HepG2 (cell line): ENCODE results near the gene ZBTB17. TPM values are rescaled to one million over a fixed set of nuclear protein-coding genes. Genes with fewer than 3 reads are reported as not detected.

ENCODE experiments used
- ATAC-seq: fragments of 200-7000 bp; cut with Tn5 transposase; 3 replicates; pipeline ENCODE4 v1.9.1; 2020; ENCODE audit warnings: mild to moderate bottlenecking, moderate library complexity
- BruUV-seq: library from RNA; stranded (reverse); fragments of 400-500 nt; replicated peaks from 2 replicates; lab custom pipeline; 2021; lab: Mats Ljungman, UMichigan
- CTCF ChIA-PET: fragments of 300-600 bp; formaldehyde crosslinking; extraction: SDS; loops from one replicate; lab custom pipeline; 2021; ENCODE audit warnings: low total read pairs, inconsistent platforms, low intra/inter-chr PET ratio; lab: Yijun Ruan, JAX
- POLR2A ChIA-PET: fragments of 350-600 bp; sonication (Branson Sonifier 250); formaldehyde crosslinking; loops from one replicate; lab custom pipeline; 2020; ENCODE audit warnings: antibody characterized with exemption, inconsistent platforms; lab: Yijun Ruan, JAX
- DNase-seq: peaks from one replicate; pipeline ENCODE4 v3.0.0-alpha.2; 2015; ENCODE audit warnings: low spot score
- FAIRE-seq: peaks from 3 replicates; lab custom pipeline; 2011; peaks lifted over from hg19 to GRCh38; lab: Jason Lieb, UNC
- H2AFZ ChIP-seq: one replicate; pipeline ENCODE4 v1.6.1; 2011; ENCODE audit warnings: low read length, inconsistent platforms
- H3K27ac ChIP-seq: fragments of 300-600 bp; 3 replicates; pipeline ENCODE4 v1.8.0; 2011; ENCODE audit warnings: mixed run types, mild to moderate bottlenecking, mixed read lengths, low read length, inconsistent platforms; ENCODE audit not compliant: insufficient read depth; ENCODE audit errors: extremely low read length
- H3K27me3 ChIP-seq, 2 experiments: fragments of 200-600 bp in 1 of 2; 2 replicates in 1 of 2; 3 replicates in 1 of 2; pipeline versions ENCODE4 v1.6.0 to v1.8.0; 2011; ENCODE audit warnings: low read length in 2 of 2, mild to moderate bottlenecking in 2 of 2, moderate library complexity in 2 of 2, inconsistent platforms in 1 of 2; ENCODE audit not compliant: insufficient read depth in 2 of 2, control insufficient read depth in 1 of 2
- H3K36me3 ChIP-seq, 2 experiments: fragments of 200-600 bp in 1 of 2; replicated peaks in 1 of 2; 2 replicates in 1 of 2; 3 replicates in 1 of 2; pipeline versions ENCODE4 v1.5.1 to v1.8.0; 2011; ENCODE audit warnings: low read length in 2 of 2, inconsistent platforms in 1 of 2; ENCODE audit not compliant: insufficient read depth in 2 of 2, control insufficient read depth in 1 of 2
- H3K4me1 ChIP-seq: 2 replicates; pipeline ENCODE4 v1.5.1; 2012; ENCODE audit warnings: low read length, inconsistent platforms; ENCODE audit not compliant: insufficient read depth
- H3K4me2 ChIP-seq: 2 replicates; pipeline ENCODE4 v1.6.0; 2011; ENCODE audit warnings: low read depth, low read length, inconsistent platforms
- H3K4me3 ChIP-seq, 3 experiments: fragments of 200-600 bp in 1 of 3; sonication (generic), shearing (Covaris generic) in 1 of 3; replicated peaks in 1 of 3; 2 replicates each; pipeline ENCODE4 v1.5.1; 2011 to 2016; ENCODE audit warnings: low read length in 3 of 3, inconsistent platforms in 2 of 3, low read depth in 2 of 3, mild to moderate bottlenecking in 2 of 3, control low read depth in 1 of 3, mixed read lengths in 1 of 3; ENCODE audit not compliant: insufficient read depth in 1 of 3
- H3K79me2 ChIP-seq: one replicate; pipeline ENCODE4 v1.6.1; 2011; ENCODE audit warnings: low read length, inconsistent platforms; ENCODE audit not compliant: insufficient read depth
- H3K9ac ChIP-seq: 2 replicates; pipeline ENCODE4 v1.6.0; 2011; ENCODE audit warnings: mild to moderate bottlenecking, low read depth, low read length, inconsistent platforms; ENCODE audit not compliant: insufficient read depth
- H3K9me3 ChIP-seq: 2 replicates; pipeline ENCODE4 v1.5.1; 2012; ENCODE audit warnings: mild to moderate bottlenecking, low read length
- H4K20me1 ChIP-seq: 2 replicates; pipeline ENCODE4 v1.6.0; 2011; ENCODE audit warnings: inconsistent platforms, mild to moderate bottlenecking, low read length, moderate library complexity; ENCODE audit not compliant: insufficient read depth
- BORCS8-MEF2B ChIP-seq: sonication (generic); formaldehyde crosslinking; IDR thresholded peaks from 2 replicates; pipeline ENCODE4 v1.8.0; 2022; ENCODE audit warnings: mild to moderate bottlenecking, missing genetic modification reagents
- GZF1 ChIP-seq: sonication (generic); formaldehyde crosslinking; IDR thresholded peaks from 2 replicates; pipeline ENCODE4 v1.5.1; 2020; ENCODE audit warnings: mild to moderate bottlenecking, missing genetic modification reagents
- HDAC6 ChIP-seq: fragments of 200-600 bp; sonication (generic); IDR thresholded peaks from 2 replicates; pipeline ENCODE4 v1.7.0; 2017; ENCODE audit warnings: mild to moderate bottlenecking, antibody characterized with exemption, low read length, low read depth
- HOXD1 ChIP-seq: sonication (generic); formaldehyde crosslinking; IDR thresholded peaks from 2 replicates; pipeline ENCODE4 v1.5.0; 2020; ENCODE audit warnings: missing genetic modification reagents
- MYC ChIP-seq: sonication (generic); formaldehyde crosslinking; IDR thresholded peaks from 2 replicates; pipeline ENCODE4 v1.9.0; 2021; ENCODE audit warnings: missing genetic modification reagents, borderline replicate concordance
- ZBTB3 ChIP-seq: sonication (generic); formaldehyde crosslinking; IDR thresholded peaks from 2 replicates; pipeline ENCODE4 v1.4.0; 2020; ENCODE audit warnings: low read depth, mild to moderate bottlenecking, moderate library complexity, missing genetic modification reagents, borderline replicate concordance
- ZNF292 ChIP-seq: sonication (generic); formaldehyde crosslinking; IDR thresholded peaks from 2 replicates; pipeline ENCODE4 v1.8.1; 2022; ENCODE audit warnings: mild to moderate bottlenecking, low read depth, missing genetic modification reagents, borderline replicate concordance
- ZNF333 ChIP-seq: sonication (generic); formaldehyde crosslinking; IDR thresholded peaks from 2 replicates; pipeline ENCODE4 v1.4.0; 2020; ENCODE audit warnings: mild to moderate bottlenecking, missing genetic modification reagents, borderline replicate concordance
- ZNF367 ChIP-seq: sonication (generic); formaldehyde crosslinking; IDR thresholded peaks from 2 replicates; pipeline ENCODE4 v1.4.0; 2020; ENCODE audit warnings: missing genetic modification reagents, borderline replicate concordance
- ZNF629 ChIP-seq: sonication (generic); formaldehyde crosslinking; conservative IDR thresholded peaks from 2 replicates; pipeline ENCODE4 v1.5.0; 2020; ENCODE audit warnings: missing genetic modification reagents
- ZNF672 ChIP-seq: sonication (generic); formaldehyde crosslinking; IDR thresholded peaks from 2 replicates; pipeline ENCODE4 v1.8.1; 2022; ENCODE audit warnings: missing genetic modification reagents
- ZNF878 ChIP-seq: sonication (generic); formaldehyde crosslinking; IDR thresholded peaks from 2 replicates; pipeline ENCODE4 v1.8.1; 2023; ENCODE audit warnings: mild to moderate bottlenecking, missing genetic modification reagents, moderate library complexity
- ZSCAN12 ChIP-seq: sonication (generic); formaldehyde crosslinking; IDR thresholded peaks from 2 replicates; pipeline ENCODE4 v1.9.0; 2021; ENCODE audit warnings: mild to moderate bottlenecking, missing genetic modification reagents
- WGBS: methylation state at CpG from one replicate; pipeline ENCODE4 v1.1.6; 2017; ENCODE audit warnings: low lambda C conversion rate; 5-methylcytosine and 5-hydroxymethylcytosine counted together
- in situ Hi-C: cut with HindIII; loops from 2 replicates; pipeline ENCODE4 v1.10.0; 2017; ENCODE audit warnings: low pct_unique_long_range_greater_than_20kb; ENCODE audit not compliant: extremely low pct_ligation_motif_present
- intact Hi-C: fragments of 100-400 bp; cut with micrococcal nuclease; formaldehyde crosslinking; loops from one replicate; pipeline ENCODE4 v1.10.0; 2022; ENCODE audit not compliant: unreplicated experiment
- polyA plus RNA-seq, 8 experiments: library from polyadenylated mRNA; depleted of rRNA in 3 of 8; stranded (reverse) in 7 of 8; unstranded in 1 of 8; fragments of >200 nt; fragmentation: Illumina TruSeq in 4 of 8; extraction: Trizol in 4 of 8; gene quantifications; 2 replicates each; pipeline versions ENCODE4 v1.2.1 to v1.2.3, GENCODE V29; 2011 to 2016; ENCODE audit warnings: low read depth in 4 of 8, missing spikeins in 1 of 8, mixed read lengths in 1 of 8; ENCODE audit not compliant: insufficient read depth in 1 of 8
- total RNA-seq, 5 experiments: library from RNA; depleted of rRNA; stranded (reverse); fragments of >200 nt; fragmentation: Illumina TruSeq; extraction: Trizol; gene quantifications; 2 replicates each; pipeline ENCODE4 v1.2.3, GENCODE V29; 2016; ENCODE audit warnings: low read depth in 1 of 5
- TF ChIP-seq, protein P1 (sequence below): sonication (generic); formaldehyde crosslinking; IDR thresholded peaks from 2 replicates; pipeline ENCODE4 v1.8.1; 2023; ENCODE audit warnings: missing genetic modification reagents, mild to moderate bottlenecking, borderline replicate concordance
- TF ChIP-seq, protein P2 (sequence below): sonication (generic); formaldehyde crosslinking; IDR thresholded peaks from 2 replicates; pipeline ENCODE4 v1.5.0; 2020; ENCODE audit warnings: mild to moderate bottlenecking, missing genetic modification reagents, borderline replicate concordance

The ZBTB17 gene
- total and polyA plus RNA-seq, 2 of the 13 experiments (the other 11 are each of a cell fraction or from before 2014, with no cell fraction given): 16.7 to 17.0 TPM

DNA sequence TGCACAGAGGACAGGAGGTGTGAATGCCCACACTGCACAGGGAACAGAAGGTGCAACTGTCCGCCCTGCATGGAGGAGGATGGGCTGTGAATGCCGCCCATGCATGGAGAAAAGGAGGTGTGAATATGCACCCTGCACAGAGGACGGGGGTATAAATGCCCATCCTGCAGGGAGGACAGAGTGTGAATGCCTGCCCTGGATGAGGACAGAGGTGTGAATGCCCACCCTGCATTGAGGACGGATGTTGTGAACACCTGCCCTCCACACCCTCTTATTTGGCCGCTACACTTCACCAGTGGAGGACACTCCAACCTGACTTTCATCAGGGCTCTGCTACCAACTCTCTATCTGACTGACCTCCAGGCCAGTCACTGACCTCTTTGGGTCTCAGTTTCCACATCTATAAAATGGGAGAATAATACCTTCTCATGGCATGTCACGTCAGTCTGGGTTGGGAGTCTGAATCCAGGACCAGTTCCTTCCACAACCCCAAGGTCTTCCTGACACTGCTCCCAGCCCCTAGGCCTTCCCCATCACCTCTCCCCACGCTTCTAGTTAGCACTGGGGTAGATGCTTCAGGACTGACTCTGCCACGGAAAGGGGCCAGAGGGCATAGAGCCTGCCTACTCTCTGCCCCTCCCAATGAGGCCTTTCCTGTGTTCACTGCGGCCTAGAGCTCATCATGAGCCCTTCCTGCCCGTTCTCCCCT is 28.4 kb downstream of the ZBTB17 start:
- no peak overlapping the region for H3K27ac ChIP-seq
- 98% methylated on average over 10 of the region's 10 CpGs for WGBS
- CTCF ChIA-PET: no interaction called here
- TF ChIP-seq ZSCAN12 (no peak), ZNF629 (CRISPR knock-in tag) (peak; percentile 52; the same call in 1 of the 2 replicates)
- TF ChIP-seq, all 625 proteins: peak for 1
- ATAC-seq (no peak), DNase-seq (no peak), FAIRE-seq (no peak)
- in situ Hi-C loops: no loop called here
- no TSS peak for BruUV-seq
- Histone ChIP-seq H3K79me2 (no peaks in the 10 kb centered on the region), H3K9me3 (no peaks in the 10 kb centered on the region), H3K36me3 (peaks cover 19 to 54% of the 10 kb centered on the region in 2 experiments; a peak in 4 of 5 replicates), H3K4me2 (no peak overlapping the region), H3K4me3 (no peak overlapping the region), H3K9ac (no peak overlapping the region), H3K4me1 (peaks cover 11% of the 10 kb centered on the region; the same call in 1 of the 2 replicates), H4K20me1 (no peaks in the 10 kb centered on the region), H3K27me3 (no peaks in the 10 kb centered on the region), H2AFZ (no peak overlapping the region)
- intact Hi-C loops: no loop called here
- POLR2A ChIA-PET: no interaction called here

DNA sequence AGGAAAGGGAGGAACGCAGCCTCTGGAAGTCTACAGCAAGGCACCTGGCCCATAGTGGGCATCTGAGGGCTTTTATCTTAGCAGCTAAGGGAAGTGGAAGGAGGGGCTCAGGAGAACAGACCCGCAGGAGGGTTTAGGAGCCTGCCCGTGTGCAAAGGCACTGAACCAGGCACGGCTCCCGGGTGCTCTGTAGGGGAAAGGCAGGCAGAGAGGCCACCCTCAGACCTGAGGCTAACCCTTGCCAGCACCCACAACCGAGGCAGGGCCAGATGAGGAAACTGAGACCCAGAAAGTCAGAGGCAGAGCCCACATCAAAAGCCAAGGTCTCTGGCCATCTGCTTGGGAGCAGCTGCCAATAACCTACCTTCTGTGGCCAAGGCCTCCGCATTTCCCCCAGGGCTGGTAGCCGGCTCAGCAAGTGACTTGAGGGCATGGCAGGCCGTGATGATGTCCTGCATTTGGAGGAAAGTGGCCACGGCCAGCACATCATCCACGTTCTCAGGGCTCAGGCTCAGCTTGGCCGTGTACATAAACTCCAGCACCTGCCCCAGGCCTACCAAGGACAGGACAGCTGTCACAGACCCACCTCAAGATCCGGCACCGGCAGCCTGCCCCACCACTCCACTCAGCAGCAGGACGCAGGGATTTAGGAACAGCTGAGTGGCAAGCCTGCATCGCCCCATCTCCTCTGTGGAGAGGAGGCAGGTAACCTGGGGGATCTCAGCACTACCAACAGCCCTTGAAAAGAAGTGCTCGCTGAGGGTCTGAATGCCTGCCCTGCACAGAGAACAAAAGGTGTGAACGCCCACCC is 29.1 kb downstream of the ZBTB17 start:
- H3K36me3 ChIP-seq: peaks cover 25 to 61% of the 10 kb centered on the region in 2 experiments; a peak in 4 of 5 replicates
- CTCF ChIA-PET: no interaction called here
- 94% methylated on average over 8 of the region's 18 CpGs for WGBS
- TF ChIP-seq ZNF367 (CRISPR knock-in tag) (no peak), MYC (CRISPR knock-in tag) (no peak), ZNF629 (CRISPR knock-in tag) (no peak), BORCS8-MEF2B (CRISPR knock-in tag) (no peak), HDAC6 (no peak), ZBTB3 (CRISPR knock-in tag) (no peak), GZF1 (no peak), ZNF333 (no peak), ZNF292 (CRISPR knock-in tag) (no peak), ZNF672 (no peak), ZNF878 (CRISPR knock-in tag) (no peak), HOXD1 (CRISPR knock-in tag) (no peak)
- TF ChIP-seq, protein P1, sequence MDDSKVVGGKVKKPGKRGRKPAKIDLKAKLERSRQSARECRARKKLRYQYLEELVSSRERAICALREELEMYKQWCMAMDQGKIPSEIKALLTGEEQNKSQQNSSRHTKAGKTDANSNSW: no peak
- TF ChIP-seq, protein P2, sequence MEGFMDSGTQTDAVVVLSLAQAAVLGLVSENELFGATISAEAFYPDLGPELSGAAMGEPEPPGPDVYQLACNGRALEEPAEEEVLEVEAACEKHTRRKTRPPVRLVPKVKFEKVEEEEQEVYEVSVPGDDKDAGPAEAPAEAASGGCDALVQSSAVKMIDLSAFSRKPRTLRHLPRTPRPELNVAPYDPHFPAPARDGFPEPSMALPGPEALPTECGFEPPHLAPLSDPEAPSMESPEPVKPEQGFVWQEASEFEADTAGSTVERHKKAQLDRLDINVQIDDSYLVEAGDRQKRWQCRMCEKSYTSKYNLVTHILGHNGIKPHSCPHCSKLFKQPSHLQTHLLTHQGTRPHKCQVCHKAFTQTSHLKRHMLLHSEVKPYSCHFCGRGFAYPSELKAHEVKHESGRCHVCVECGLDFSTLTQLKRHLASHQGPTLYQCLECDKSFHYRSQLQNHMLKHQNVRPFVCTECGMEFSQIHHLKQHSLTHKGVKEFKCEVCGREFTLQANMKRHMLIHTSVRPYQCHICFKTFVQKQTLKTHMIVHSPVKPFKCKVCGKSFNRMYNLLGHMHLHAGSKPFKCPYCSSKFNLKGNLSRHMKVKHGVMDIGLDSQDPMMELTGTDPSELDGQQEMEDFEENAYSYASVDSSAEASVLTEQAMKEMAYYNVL: no peak

More for the DNA sequence above, 29.1 kb downstream of the ZBTB17 start:
- H3K9me3 ChIP-seq: no peaks in the 10 kb centered on the region
- POLR2A ChIA-PET: no interaction called here
- H3K4me3 ChIP-seq: no peak overlapping the region
- no peak overlapping the region for H2AFZ ChIP-seq
- no peak overlapping the region for H3K27ac ChIP-seq
- no peaks in the 10 kb centered on the region for H3K27me3 ChIP-seq
- ATAC-seq (no peak), DNase-seq (no peak), FAIRE-seq (no peak)
- BruUV-seq: no TSS peak
- H3K4me2 ChIP-seq: no peak overlapping the region
- in situ Hi-C loops: no loop called here
- H4K20me1 ChIP-seq: no peaks in the 10 kb centered on the region
- peaks cover 11% of the 10 kb centered on the region; the same call in 1 of the 2 replicates for H3K4me1 ChIP-seq
- H3K79me2 ChIP-seq: no peaks in the 10 kb centered on the region
- intact Hi-C loops: no loop called here
- H3K9ac ChIP-seq: no peak overlapping the region
